AG09309 (cell line): ENCODE measurements around the gene PFDN2.

Experiments
- DNase-seq: peaks from one replicate; pipeline ENCODE4 v3.0.0-alpha.2; 2010; ENCODE audit warnings: low read depth
- H3K4me3 ChIP-seq: 2 replicates; pipeline ENCODE4 v1.5.1; 2011; ENCODE audit warnings: mild to moderate bottlenecking, low read depth, low read length, moderate library complexity; ENCODE audit not compliant: control insufficient read depth
- TF ChIP-seq, protein P1 (sequence below): IDR thresholded peaks from 2 replicates; pipeline ENCODE4 v1.5.1; 2011; ENCODE audit warnings: mild to moderate bottlenecking, low read depth, low read length, inconsistent platforms; ENCODE audit not compliant: insufficient read depth, control insufficient read depth; ENCODE audit errors: missing control alignments

PFDN2 gene

DNA sequence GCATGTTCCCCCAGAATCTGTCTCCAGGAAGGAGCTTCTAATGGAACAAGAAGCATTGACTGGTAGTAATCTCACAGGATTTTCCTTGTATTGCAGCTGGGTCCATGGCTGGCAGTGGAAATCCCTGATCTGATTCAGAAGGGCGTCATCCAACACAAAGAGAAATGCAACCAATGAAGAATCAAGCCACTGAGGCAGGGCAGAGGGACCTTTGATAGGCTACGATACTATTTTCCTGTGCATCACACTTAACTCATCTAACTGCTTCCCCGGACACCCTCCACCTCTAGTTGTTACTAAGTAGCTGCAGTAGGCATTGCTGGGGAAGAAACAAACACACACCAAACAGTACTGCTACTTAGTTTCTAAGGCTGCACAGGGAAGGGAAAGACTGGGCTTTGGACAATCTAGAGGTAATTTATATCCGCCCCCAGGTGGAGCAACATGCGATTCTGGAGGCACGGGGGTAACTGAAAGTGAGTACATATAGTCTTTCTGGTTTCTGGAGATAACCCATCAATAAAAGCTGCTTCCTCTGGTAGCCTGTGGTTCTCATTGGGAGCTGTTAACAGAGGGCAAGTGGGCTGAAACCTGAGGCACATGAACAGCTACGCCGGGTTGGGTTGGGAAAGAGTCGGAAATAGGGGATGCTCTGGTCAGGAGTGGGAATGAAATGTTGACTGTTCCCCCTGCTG lies 40.6 kb upstream of the PFDN2 start:
- no peak for DNase-seq
- TF ChIP-seq, protein P1, sequence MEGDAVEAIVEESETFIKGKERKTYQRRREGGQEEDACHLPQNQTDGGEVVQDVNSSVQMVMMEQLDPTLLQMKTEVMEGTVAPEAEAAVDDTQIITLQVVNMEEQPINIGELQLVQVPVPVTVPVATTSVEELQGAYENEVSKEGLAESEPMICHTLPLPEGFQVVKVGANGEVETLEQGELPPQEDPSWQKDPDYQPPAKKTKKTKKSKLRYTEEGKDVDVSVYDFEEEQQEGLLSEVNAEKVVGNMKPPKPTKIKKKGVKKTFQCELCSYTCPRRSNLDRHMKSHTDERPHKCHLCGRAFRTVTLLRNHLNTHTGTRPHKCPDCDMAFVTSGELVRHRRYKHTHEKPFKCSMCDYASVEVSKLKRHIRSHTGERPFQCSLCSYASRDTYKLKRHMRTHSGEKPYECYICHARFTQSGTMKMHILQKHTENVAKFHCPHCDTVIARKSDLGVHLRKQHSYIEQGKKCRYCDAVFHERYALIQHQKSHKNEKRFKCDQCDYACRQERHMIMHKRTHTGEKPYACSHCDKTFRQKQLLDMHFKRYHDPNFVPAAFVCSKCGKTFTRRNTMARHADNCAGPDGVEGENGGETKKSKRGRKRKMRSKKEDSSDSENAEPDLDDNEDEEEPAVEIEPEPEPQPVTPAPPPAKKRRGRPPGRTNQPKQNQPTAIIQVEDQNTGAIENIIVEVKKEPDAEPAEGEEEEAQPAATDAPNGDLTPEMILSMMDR = no peak

DNA sequence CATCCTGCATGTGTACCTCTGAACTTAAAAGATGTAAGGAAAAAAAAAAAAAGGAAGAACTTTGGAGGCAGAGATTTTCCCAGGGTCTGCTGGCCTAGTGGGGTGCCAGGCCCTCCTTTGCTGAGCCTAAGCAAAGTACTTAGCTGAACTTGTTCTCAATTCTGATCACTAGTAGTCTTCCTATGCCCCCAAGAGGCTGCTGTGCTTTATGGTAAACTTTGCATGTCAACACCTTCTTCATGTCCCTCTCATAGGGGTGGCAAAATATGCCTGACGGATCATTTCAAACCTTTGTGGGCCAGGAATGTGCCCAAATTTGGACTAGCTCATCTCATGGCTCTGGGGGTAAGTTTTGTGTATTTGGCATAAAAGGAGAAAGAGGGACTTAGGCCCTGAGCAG lies 40.0 kb upstream of the PFDN2 start:
- TF ChIP-seq, protein P1 = no peak
- H3K4me3 ChIP-seq = no peak overlapping the region
- DNase-seq = no peak

More for the DNA sequence above, 40.6 kb upstream of the PFDN2 start:
- no peak overlapping the region; the same call in 1 of the 2 replicates for H3K4me3 ChIP-seq

DNA sequence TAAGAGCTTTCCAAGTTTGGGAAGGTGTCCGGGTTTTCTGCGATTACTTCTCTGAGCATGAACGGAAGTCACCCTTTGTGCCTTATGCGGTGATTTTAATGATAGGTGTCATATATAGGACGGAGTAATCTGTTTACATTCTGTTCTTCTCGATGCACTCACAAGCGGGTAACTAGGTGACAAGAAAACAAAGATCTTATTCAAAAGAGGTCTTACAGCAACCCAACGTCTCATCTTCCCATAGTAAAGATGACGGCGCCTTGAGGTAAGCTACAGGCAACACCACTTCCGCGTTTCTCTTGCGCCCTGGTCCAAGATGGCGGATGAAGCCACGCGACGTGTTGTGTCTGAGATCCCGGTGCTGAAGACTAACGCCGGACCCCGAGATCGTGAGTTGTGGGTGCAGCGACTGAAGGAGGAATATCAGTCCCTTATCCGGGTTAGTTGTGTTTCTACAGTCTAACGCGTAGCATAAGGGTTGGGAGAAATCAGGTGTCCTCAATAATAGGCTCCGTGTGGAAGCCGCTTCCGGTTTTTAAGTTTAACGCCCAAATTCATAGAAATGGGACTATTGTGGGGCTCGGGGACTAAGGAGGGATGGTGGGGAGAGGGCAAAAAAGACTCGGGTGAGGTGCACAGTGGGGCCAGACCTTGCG lies 36.0 kb upstream of the PFDN2 start, which contains the start of gene UFC1:
TSS of gene UFC1 (plus strand) at position 297 of the 656 bp plus-strand sequence. CDS start at position 317, 20 bp downstream.
- TF ChIP-seq, protein P1 = no peak
- DNase-seq = peak; percentile 59
- peak within 1 kb of the TSS; percentile 82 for H3K4me3 ChIP-seq

DNA sequence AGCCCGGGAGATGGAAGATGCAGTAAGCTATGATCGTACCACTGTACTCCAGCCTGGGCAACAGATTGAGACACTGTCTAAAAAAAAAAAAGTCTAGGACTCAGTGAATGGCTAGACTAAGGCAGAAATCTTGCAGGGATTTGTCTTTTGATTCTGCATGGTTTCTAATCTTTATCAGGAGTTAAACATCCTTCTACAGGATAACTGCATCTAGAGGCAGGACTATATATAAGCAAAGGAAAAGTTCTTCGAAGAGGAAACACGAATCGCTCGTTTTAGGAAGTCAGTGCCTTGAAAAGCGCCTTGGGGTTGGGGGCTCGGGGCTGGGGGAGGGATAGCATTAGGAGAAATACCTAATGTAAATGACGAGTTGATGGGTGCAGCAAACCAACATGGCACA lies 35.3 kb upstream of the PFDN2 start:
- peak overlapping the region; percentile 82 for H3K4me3 ChIP-seq
- DNase-seq = no peak
- TF ChIP-seq, protein P1 = no peak

DNA sequence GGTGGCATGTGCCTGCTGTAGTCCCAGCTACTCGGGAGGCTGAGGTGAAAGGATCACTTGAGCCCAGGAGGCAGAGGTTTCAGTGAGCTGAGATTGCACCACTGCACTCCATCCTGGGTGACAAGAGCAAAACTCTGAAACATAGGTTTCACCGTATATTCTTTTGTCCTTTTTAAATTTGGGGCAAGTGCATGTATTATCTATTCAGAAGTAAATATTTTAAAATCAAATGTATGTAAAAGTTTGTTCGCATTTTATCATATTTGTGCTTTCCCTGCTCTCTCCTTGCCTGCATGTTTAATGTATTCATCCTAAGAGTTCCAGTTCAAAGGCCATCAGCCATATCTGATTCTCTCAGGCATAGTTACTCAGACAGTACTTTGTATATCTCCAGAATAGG lies 28.0 kb upstream of the PFDN2 start:
- TF ChIP-seq, protein P1 = no peak
- no peak overlapping the region for H3K4me3 ChIP-seq
- no peak for DNase-seq

DNA sequence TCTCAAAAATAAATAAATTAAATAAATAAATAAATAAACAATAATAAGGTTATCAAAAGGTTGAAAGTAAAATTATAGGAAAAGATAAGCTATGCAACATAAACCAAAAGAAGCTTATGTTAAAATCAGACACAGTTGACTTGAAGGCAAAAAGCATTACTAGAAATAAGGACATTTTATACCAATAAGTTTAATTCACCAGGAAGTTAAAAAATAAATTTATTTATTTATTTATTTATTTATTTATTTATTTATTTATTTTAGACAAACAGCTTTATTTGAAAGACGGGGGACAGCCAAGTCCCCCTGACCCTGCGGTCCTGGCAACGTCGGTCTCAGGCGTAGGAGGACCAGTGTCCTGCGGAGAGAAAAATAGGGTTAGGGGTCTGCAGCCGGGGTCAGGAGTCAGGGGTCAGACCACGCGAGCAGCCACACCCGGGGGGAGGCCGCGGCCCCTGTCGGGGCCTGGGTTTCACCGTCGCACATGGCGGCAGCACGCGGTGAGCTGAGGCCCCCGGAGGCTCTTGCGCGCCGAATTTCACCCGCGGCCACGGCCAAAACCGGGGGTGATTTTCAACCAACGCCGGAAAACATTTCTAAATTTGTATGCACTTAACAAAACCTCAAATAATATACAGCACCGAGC lies 23.0 kb upstream of the PFDN2 start:
- DNase-seq = no peak
- H3K4me3 ChIP-seq = no peak overlapping the region

More for the DNA sequence above, 23.0 kb upstream of the PFDN2 start:
- TF ChIP-seq, protein P1 = no peak
